Measurements from ENCODE around the gene ABCB9. TPM values are rescaled to one million over a fixed set of nuclear protein-coding genes. Genes with fewer than 3 reads are reported as not detected.

The ABCB9 gene
- total RNA-seq, 1 experiment from 2014 or later, result 6.3 TPM

DNA sequence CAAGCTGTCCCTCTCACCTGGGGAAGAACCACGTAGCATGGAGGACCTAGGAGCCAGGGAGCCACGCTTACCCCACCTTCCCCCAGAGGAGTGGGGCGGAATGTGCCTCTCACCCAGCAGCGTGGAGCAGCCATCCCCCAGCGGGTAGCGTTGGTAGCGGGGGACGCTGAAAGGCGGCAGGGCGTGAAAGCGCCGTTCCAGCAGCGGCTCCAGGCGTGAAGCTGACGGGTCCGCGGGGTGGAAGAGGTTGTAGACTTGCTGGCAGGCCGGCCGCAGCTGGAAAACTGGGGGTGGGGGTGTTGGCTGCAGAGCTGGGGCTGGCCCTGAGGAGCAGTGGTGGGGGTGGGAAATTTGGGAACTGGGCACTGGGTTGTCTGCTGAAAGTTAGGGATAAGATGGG is 26.1 kb upstream of the ABCB9 start:
- no peak for ATAC-seq
- ChIA-PET POLR2A (no interaction called here), CTCF (interaction anchor here (0.6 to 1.4 kb wide), 5 partner anchors 34 to 918 kb away, joined by 3 to 7 read pairs (median 3); no protein-coding TSS in a partner anchor)
- TF ChIP-seq GTF2I (CRISPR knock-in tag; conservative IDR thresholded peaks at IDR 0.05), result no peak
- TF ChIP-seq RELA (CRISPR knock-in tag; IDR thresholded peaks at IDR 0.05; ENCODE audit: borderline replicate concordance), result no peak
- TF ChIP-seq ESRRA (CRISPR knock-in tag; IDR thresholded peaks at IDR 0.05; ENCODE audit: borderline replicate concordance), result no peak
- no peak for TF ChIP-seq ZNF671 (CRISPR knock-in tag; IDR thresholded peaks at IDR 0.05)
- TF ChIP-seq, protein P1, sequence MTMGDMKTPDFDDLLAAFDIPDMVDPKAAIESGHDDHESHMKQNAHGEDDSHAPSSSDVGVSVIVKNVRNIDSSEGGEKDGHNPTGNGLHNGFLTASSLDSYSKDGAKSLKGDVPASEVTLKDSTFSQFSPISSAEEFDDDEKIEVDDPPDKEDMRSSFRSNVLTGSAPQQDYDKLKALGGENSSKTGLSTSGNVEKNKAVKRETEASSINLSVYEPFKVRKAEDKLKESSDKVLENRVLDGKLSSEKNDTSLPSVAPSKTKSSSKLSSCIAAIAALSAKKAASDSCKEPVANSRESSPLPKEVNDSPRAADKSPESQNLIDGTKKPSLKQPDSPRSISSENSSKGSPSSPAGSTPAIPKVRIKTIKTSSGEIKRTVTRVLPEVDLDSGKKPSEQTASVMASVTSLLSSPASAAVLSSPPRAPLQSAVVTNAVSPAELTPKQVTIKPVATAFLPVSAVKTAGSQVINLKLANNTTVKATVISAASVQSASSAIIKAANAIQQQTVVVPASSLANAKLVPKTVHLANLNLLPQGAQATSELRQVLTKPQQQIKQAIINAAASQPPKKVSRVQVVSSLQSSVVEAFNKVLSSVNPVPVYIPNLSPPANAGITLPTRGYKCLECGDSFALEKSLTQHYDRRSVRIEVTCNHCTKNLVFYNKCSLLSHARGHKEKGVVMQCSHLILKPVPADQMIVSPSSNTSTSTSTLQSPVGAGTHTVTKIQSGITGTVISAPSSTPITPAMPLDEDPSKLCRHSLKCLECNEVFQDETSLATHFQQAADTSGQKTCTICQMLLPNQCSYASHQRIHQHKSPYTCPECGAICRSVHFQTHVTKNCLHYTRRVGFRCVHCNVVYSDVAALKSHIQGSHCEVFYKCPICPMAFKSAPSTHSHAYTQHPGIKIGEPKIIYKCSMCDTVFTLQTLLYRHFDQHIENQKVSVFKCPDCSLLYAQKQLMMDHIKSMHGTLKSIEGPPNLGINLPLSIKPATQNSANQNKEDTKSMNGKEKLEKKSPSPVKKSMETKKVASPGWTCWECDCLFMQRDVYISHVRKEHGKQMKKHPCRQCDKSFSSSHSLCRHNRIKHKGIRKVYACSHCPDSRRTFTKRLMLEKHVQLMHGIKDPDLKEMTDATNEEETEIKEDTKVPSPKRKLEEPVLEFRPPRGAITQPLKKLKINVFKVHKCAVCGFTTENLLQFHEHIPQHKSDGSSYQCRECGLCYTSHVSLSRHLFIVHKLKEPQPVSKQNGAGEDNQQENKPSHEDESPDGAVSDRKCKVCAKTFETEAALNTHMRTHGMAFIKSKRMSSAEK (CRISPR knock-in tag; IDR thresholded peaks at IDR 0.05; ENCODE audit: borderline replicate concordance), result no peak
- TF ChIP-seq RORB (CRISPR knock-in tag; IDR thresholded peaks at IDR 0.05), result no peak
- TF ChIP-seq, protein P2, sequence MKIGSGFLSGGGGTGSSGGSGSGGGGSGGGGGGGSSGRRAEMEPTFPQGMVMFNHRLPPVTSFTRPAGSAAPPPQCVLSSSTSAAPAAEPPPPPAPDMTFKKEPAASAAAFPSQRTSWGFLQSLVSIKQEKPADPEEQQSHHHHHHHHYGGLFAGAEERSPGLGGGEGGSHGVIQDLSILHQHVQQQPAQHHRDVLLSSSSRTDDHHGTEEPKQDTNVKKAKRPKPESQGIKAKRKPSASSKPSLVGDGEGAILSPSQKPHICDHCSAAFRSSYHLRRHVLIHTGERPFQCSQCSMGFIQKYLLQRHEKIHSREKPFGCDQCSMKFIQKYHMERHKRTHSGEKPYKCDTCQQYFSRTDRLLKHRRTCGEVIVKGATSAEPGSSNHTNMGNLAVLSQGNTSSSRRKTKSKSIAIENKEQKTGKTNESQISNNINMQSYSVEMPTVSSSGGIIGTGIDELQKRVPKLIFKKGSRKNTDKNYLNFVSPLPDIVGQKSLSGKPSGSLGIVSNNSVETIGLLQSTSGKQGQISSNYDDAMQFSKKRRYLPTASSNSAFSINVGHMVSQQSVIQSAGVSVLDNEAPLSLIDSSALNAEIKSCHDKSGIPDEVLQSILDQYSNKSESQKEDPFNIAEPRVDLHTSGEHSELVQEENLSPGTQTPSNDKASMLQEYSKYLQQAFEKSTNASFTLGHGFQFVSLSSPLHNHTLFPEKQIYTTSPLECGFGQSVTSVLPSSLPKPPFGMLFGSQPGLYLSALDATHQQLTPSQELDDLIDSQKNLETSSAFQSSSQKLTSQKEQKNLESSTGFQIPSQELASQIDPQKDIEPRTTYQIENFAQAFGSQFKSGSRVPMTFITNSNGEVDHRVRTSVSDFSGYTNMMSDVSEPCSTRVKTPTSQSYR (CRISPR knock-in tag; IDR thresholded peaks at IDR 0.05), result no peak
- TF ChIP-seq, protein P3, sequence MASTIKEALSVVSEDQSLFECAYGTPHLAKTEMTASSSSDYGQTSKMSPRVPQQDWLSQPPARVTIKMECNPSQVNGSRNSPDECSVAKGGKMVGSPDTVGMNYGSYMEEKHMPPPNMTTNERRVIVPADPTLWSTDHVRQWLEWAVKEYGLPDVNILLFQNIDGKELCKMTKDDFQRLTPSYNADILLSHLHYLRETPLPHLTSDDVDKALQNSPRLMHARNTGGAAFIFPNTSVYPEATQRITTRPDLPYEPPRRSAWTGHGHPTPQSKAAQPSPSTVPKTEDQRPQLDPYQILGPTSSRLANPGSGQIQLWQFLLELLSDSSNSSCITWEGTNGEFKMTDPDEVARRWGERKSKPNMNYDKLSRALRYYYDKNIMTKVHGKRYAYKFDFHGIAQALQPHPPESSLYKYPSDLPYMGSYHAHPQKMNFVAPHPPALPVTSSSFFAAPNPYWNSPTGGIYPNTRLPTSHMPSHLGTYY (CRISPR knock-in tag; IDR thresholded peaks at IDR 0.05), result no peak
- TF ChIP-seq, protein P4, sequence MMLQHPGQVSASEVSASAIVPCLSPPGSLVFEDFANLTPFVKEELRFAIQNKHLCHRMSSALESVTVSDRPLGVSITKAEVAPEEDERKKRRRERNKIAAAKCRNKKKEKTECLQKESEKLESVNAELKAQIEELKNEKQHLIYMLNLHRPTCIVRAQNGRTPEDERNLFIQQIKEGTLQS (CRISPR knock-in tag; conservative IDR thresholded peaks at IDR 0.05), result no peak
- TF ChIP-seq, protein P5, sequence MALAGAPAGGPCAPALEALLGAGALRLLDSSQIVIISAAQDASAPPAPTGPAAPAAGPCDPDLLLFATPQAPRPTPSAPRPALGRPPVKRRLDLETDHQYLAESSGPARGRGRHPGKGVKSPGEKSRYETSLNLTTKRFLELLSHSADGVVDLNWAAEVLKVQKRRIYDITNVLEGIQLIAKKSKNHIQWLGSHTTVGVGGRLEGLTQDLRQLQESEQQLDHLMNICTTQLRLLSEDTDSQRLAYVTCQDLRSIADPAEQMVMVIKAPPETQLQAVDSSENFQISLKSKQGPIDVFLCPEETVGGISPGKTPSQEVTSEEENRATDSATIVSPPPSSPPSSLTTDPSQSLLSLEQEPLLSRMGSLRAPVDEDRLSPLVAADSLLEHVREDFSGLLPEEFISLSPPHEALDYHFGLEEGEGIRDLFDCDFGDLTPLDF (CRISPR knock-in tag; IDR thresholded peaks at IDR 0.05), result no peak
- TF ChIP-seq HMGA2 (CRISPR knock-in tag; IDR thresholded peaks at IDR 0.05), result no peak
- TF ChIP-seq, protein P6, sequence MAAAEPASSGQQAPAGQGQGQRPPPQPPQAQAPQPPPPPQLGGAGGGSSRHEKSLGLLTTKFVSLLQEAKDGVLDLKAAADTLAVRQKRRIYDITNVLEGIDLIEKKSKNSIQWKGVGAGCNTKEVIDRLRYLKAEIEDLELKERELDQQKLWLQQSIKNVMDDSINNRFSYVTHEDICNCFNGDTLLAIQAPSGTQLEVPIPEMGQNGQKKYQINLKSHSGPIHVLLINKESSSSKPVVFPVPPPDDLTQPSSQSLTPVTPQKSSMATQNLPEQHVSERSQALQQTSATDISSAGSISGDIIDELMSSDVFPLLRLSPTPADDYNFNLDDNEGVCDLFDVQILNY (CRISPR knock-in tag; IDR thresholded peaks at IDR 0.05), result no peak
- no peak for TF ChIP-seq JUN (CRISPR knock-in tag; IDR thresholded peaks at IDR 0.05)
- TF ChIP-seq IRF2 (CRISPR knock-in tag; IDR thresholded peaks at IDR 0.05; ENCODE audit: borderline replicate concordance, low read depth), result no peak
- TF ChIP-seq ATF1 (CRISPR knock-in tag; IDR thresholded peaks at IDR 0.05), result no peak
- TF ChIP-seq ZNF138 (CRISPR knock-in tag; conservative IDR thresholded peaks at IDR 0.05), result no peak
- TF ChIP-seq, protein P7, sequence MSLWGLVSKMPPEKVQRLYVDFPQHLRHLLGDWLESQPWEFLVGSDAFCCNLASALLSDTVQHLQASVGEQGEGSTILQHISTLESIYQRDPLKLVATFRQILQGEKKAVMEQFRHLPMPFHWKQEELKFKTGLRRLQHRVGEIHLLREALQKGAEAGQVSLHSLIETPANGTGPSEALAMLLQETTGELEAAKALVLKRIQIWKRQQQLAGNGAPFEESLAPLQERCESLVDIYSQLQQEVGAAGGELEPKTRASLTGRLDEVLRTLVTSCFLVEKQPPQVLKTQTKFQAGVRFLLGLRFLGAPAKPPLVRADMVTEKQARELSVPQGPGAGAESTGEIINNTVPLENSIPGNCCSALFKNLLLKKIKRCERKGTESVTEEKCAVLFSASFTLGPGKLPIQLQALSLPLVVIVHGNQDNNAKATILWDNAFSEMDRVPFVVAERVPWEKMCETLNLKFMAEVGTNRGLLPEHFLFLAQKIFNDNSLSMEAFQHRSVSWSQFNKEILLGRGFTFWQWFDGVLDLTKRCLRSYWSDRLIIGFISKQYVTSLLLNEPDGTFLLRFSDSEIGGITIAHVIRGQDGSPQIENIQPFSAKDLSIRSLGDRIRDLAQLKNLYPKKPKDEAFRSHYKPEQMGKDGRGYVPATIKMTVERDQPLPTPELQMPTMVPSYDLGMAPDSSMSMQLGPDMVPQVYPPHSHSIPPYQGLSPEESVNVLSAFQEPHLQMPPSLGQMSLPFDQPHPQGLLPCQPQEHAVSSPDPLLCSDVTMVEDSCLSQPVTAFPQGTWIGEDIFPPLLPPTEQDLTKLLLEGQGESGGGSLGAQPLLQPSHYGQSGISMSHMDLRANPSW (CRISPR knock-in tag; conservative IDR thresholded peaks at IDR 0.05; ENCODE audit: low read depth), result no peak
- TF ChIP-seq SP1 (CRISPR knock-in tag; conservative IDR thresholded peaks at IDR 0.05), result no peak
- TF ChIP-seq, protein P8, sequence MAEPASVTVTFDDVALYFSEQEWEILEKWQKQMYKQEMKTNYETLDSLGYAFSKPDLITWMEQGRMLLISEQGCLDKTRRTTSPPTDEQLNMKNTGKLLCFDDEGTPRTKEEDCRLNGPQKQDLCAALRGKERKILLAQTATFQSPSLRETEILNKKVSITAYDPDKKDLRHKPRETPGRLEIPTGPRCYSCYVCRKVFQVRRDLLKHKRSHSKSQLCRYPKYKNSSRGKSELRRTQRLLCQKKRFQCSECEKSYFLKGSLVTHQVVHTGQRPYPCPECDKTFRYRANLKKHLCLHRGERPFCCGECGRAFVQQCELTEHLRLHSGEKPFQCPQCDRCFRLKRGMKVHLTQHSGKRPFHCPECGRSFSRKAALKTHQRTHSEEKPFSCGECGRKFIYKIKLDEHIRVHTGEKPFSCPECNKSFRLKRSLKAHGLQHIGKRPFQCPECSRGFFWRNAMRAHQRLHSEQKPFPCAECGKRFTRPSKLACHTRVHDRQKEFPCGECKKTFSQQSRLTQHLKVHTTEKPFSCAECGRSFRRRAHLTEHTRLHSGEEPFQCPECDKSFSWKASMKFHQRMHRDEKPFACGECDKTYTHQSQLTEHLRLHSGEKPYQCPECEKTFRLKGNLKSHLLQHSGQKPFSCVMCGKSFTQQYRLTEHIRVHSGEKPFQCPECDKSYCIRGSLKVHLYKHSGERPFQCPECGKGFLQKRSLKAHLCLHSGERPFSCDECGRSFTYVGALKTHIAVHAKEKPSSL (CRISPR knock-in tag; conservative IDR thresholded peaks at IDR 0.05), result no peak
- no peak for TF ChIP-seq ETV6 (CRISPR knock-in tag; IDR thresholded peaks at IDR 0.05)
- H3K36me3 Mint-ChIP-seq, result no peaks in the 10 kb centered on the region
- H3K27ac Mint-ChIP-seq, result no peak overlapping the region
- H3K27me3 Mint-ChIP-seq (ENCODE audit: low read depth), result no peaks in the 10 kb centered on the region
- no peaks in the 10 kb centered on the region for H3K9me3 Mint-ChIP-seq
- no peaks in the 10 kb centered on the region for H3K4me1 Mint-ChIP-seq
- no peak overlapping the region for H3K4me3 Mint-ChIP-seq
- no peak for DNase-seq (ENCODE audit: low spot score)
